GM18505 (cell line): Measurements from ENCODE around the gene PLS1.
"Not testable (repeated sequence)": the region's sequence is repeated elsewhere in the genome, so short reads cannot be mapped to it uniquely, and the experiment has no call there.

Experiments used
- ATAC-seq: cut with Tn5 transposase; IDR thresholded peaks from one replicate; pipeline ENCODE4 v1.9.1; 2021; ENCODE audit not compliant: unreplicated experiment
- POLR2A ChIP-seq: IDR thresholded peaks from 4 replicates; pipeline ENCODE4 v1.6.1; 2011; ENCODE audit warnings: borderline replicate concordance; ENCODE audit not compliant: insufficient read depth, insufficient read length; ENCODE audit errors: extremely low read depth

The PLS1 gene

GRCh38 chr3:142595951-142596725, at the start of gene PLS1:
TSS of gene PLS1 (plus strand) at chr3:142596393. CDS start at chr3:142664238, 67,845 bp downstream.
- peak; percentile 75 for TF ChIP-seq POLR2A
- ATAC-seq: peak; percentile 91

- TF ChIP-seq POLR2A: no peak
- no peak for ATAC-seq
Measured at GRCh38 chr3:142549986-142550385, 46.2 kb upstream of the PLS1 start.

GRCh38 chr3:142552579-142552978, 43.6 kb upstream of the PLS1 start:
- ATAC-seq: not testable (repeated sequence)

GRCh38 chr3:142553741-142554140, 42.5 kb upstream of the PLS1 start:
- no peak for TF ChIP-seq POLR2A
- ATAC-seq: no peak

- ATAC-seq: no peak
- TF ChIP-seq POLR2A: no peak
Measured at GRCh38 chr3:142560118-142560517, 36.1 kb upstream of the PLS1 start.

- no peak for TF ChIP-seq POLR2A
- ATAC-seq: no peak
Measured at GRCh38 chr3:142563496-142563997, 32.6 kb upstream of the PLS1 start.

- no peak for ATAC-seq
- no peak for TF ChIP-seq POLR2A
Measured at GRCh38 chr3:142566096-142566495, 30.1 kb upstream of the PLS1 start.

GRCh38 chr3:142568393-142569017, 27.7 kb upstream of the PLS1 start:
- ATAC-seq: no peak
- no peak for TF ChIP-seq POLR2A

- not testable (repeated sequence) for ATAC-seq
Measured at GRCh38 chr3:142569422-142569821, 26.8 kb upstream of the PLS1 start.

GRCh38 chr3:142574223-142574622, 22.0 kb upstream of the PLS1 start:
- ATAC-seq: not testable (repeated sequence)

- no peak for TF ChIP-seq POLR2A
- no peak for ATAC-seq
Measured at GRCh38 chr3:142574665-142575064, 21.5 kb upstream of the PLS1 start.

GRCh38 chr3:142576792-142577191, 19.4 kb upstream of the PLS1 start:
- ATAC-seq: no peak
- no peak for TF ChIP-seq POLR2A

- no peak for ATAC-seq
Measured at GRCh38 chr3:142577696-142578328, 18.4 kb upstream of the PLS1 start.

More at GRCh38 chr3:142577696-142578328, 18.4 kb upstream of the PLS1 start:
- TF ChIP-seq POLR2A: no peak
